RWPE1 (cell line): ENCODE measurements around the gene B4GALT1.
A peak's percentile ranks its signal among the peaks of the same experiment; 100 is the strongest.

ENCODE experiments used
- CTCF ChIA-PET: fragments of 350-600 bp; sonication (Branson Sonifier 250); formaldehyde crosslinking; extraction: SDS; loops from one replicate; lab custom pipeline; 2021; lab: Yijun Ruan, JAX
- POLR2A ChIA-PET: fragments of 400-600 bp; formaldehyde crosslinking; extraction: SDS; loops from one replicate; lab custom pipeline; 2020; ENCODE audit warnings: antibody characterized with exemption; ENCODE audit not compliant: low non-redundant PET; lab: Yijun Ruan, JAX
- DNase-seq: peaks from one replicate; pipeline ENCODE4 v3.0.0; 2012; ENCODE audit warnings: low spot score
- H3K27ac ChIP-seq: fragments of 450-650 bp; 2 replicates; pipeline ENCODE4 v1.5.1; 2017
- TF ChIP-seq, protein P1 (sequence below): fragments of 450-650 bp; conservative IDR thresholded peaks from 2 replicates; pipeline ENCODE4 v1.5.1; 2017; ENCODE audit warnings: low read depth, mild to moderate bottlenecking

Gene B4GALT1, protein sequence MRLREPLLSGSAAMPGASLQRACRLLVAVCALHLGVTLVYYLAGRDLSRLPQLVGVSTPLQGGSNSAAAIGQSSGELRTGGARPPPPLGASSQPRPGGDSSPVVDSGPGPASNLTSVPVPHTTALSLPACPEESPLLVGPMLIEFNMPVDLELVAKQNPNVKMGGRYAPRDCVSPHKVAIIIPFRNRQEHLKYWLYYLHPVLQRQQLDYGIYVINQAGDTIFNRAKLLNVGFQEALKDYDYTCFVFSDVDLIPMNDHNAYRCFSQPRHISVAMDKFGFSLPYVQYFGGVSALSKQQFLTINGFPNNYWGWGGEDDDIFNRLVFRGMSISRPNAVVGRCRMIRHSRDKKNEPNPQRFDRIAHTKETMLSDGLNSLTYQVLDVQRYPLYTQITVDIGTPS

DNA sequence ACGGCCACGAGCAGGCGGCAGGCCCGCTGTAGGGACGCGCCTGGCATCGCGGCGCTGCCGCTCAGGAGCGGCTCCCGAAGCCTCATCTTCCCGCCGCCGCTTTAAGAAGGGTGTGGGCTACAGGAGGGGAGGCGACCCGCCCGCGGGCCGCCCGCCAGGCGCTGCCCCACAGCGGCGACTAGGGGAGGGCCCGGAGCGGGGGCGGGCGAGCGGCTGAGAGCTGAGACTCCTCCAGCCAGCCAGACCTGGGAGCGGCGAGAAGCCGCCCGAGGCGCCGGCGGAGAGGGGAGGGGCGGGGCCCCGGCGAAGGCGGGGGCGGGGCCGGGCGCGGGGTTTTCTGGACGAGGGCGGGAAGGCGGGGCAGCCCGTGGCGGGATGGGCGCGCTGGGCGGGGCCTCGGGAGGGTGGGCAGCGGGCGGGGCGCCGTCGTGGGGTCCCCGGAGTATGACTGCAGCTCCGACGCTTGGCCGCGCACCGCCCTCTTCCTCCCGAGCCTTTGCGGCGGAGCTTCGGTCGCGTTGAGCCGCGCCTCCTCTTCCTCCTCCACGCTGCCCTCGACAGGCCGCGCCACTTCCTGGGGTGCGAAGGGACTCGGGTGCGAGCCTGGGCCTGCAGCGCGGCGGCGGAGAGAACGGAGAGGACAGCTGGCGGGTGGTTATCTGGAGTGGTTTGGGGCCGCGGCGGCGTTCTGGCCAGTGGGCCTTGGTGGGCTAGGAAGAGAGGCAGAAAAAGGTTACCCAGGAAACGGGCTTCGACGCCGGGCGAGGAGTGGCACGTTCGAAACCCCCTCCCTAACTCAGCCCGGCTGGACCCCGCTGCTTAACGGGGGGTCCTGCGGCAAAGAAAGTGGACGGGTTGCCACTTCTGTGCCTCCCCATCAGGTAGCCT lies at the start of gene B4GALT1:
Gene B4GALT1, minus strand, starts transcription at position 253 of the 888 bp plus-strand sequence. Its CDS starts 167 bp downstream, at position 86.
- TF ChIP-seq, protein P1, sequence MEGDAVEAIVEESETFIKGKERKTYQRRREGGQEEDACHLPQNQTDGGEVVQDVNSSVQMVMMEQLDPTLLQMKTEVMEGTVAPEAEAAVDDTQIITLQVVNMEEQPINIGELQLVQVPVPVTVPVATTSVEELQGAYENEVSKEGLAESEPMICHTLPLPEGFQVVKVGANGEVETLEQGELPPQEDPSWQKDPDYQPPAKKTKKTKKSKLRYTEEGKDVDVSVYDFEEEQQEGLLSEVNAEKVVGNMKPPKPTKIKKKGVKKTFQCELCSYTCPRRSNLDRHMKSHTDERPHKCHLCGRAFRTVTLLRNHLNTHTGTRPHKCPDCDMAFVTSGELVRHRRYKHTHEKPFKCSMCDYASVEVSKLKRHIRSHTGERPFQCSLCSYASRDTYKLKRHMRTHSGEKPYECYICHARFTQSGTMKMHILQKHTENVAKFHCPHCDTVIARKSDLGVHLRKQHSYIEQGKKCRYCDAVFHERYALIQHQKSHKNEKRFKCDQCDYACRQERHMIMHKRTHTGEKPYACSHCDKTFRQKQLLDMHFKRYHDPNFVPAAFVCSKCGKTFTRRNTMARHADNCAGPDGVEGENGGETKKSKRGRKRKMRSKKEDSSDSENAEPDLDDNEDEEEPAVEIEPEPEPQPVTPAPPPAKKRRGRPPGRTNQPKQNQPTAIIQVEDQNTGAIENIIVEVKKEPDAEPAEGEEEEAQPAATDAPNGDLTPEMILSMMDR, result no peak
- CTCF ChIA-PET, result no interaction called here
- peak within 1 kb of the TSS; percentile 96 for H3K27ac ChIP-seq
- peak; percentile 97 for DNase-seq
- POLR2A ChIA-PET, result interaction anchor here (0.5 to 0.8 kb wide), 5 partner anchors 9 to 64 kb away, joined by 3 to 5 read pairs (median 3); no protein-coding TSS in a partner anchor

DNA sequence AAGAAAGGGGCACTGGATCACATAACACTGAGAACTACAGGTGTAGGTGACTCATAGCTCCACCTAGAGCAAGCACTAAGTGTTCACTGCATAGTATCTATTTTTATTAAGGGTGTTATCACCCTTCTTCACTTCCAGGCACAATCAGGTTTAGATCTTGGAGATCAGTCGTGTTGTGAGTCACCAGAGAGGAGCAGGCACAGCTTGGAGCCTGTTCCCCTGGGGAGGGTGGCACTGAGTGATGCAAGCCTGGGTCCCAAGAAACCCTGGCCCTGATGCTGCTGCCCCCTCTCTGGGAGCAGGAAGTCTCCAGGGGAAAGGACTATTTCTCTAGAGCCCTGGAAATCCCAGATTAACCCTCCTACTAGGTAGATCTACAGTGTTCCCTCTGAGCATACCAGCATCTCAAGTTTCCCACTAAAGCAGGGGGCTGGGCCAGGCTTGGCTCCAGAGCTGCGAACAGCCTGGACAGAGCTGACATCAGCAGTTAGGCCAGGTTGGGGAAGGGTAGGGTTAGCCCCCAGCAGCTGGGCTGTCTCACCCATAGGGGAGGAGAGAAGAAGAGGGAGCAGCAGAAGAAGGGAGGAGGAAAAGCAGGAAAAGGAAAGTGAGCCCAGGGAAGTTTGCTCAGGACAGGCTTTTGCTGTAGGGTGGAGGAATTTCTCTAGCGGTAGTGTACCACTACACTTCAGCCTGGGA lies 44.7 kb upstream of the B4GALT1 start:
- H3K27ac ChIP-seq, result peak overlapping the region; percentile 65
- POLR2A ChIA-PET, result no interaction called here
- DNase-seq, result peak; percentile 61
- CTCF ChIA-PET, result interaction anchor here (0.6 kb wide), 1 partner anchor 126 kb away, joined by 3 read pairs; no protein-coding TSS in a partner anchor
- TF ChIP-seq, protein P1, result no peak

DNA sequence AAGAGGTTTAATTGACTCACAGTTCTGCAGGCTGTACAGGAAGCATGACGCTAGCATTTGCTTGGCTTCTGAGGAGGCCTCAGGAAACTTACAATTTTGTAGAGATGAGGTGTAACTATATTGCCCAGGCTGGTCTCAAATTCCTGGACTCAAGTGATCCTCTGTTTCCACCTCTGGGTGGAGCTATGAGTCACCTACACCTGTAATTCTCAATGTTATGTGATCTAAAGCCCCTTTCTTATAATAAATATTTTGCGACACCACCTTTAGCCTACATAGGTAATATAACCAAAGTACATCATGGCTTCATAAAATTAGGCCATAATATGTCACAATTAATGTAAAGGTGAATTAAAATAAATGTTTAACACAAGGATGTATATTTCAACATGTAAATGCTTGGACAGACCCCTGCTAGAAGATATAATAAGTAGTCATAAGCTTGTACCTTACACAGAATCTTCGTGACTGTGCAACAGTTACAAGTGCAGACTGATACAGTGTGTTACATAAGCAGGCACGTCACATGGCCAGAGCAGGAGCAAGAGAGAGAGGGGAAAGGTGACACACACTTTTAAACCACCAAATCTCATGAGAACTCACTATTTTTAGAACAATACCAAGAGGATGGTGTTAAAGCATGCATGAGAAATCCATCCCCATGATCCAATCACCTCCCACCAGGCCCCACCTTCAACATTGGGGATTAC lies 43.0 kb upstream of the B4GALT1 start:
- POLR2A ChIA-PET, result no interaction called here
- no peak for DNase-seq
- CTCF ChIA-PET, result no interaction called here
- no peak overlapping the region for H3K27ac ChIP-seq
- TF ChIP-seq, protein P1, result no peak

DNA sequence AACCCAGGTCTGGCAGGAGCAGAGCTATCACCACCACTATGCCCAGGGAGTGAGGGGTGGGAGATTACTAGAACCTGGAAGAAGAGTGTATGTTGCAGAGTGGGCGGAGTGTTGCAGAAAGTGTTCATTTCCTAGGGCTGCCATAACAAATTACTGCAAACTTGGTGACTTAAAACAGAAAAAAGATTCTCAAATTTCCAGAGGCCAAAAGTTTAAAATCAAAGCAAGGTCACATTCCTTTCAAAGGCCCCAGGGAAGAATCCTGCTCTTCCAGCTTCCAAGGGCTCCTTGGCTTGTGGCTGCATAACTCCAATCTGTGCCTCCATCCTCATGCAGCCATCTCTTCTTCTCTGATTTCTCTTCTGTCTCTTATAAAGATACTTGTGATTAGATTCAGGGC lies 42.3 kb upstream of the B4GALT1 start:
- TF ChIP-seq, protein P1, result no peak
- ChIA-PET POLR2A (no interaction called here), CTCF (no interaction called here)
- no peak overlapping the region for H3K27ac ChIP-seq
- no peak for DNase-seq

DNA sequence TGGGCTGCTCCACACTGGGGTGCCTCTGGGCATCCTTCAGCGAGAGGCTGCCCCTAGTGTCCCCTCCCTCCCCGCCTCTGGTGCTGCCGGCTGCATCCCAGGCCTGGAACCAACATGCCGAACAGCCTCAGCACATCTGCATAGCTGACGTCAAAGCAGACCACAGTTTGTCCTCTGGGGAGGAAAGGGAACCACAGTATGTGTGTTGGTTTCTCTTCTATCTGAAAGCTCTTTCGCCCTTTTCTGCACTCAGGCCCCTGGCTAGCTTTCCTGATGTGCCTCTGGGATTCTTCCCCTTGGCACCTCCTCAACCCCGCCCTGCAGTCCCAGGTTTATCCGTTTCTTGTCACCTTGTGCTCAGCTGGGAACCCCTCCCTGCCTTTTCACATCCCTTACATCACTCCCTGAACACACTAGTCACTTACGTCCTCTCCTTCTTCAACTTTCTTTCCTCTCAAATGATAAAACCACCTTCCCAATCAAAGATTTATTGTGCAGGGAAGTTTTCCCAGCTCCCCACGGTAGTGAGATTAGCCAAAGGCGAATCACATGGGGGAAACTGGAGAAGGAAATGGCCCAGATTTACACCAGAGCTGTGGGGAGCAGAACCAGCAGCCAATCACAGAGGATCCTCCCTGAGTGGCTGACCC lies 35.5 kb upstream of the B4GALT1 start:
- DNase-seq, result no peak
- TF ChIP-seq, protein P1, result no peak
- H3K27ac ChIP-seq, result no peak overlapping the region
- POLR2A ChIA-PET, result no interaction called here
- CTCF ChIA-PET, result no interaction called here
